Measurements from ENCODE around the gene GCGR. TPM values are rescaled to one million over a fixed set of nuclear protein-coding genes. Genes with fewer than 3 reads are reported as not detected.

The GCGR gene
- total and polyA plus RNA-seq, 10 donors = 0.06 to 0.37 (median 0.14) TPM; not detected in 6

GRCh38 chr17:81858170-81858966 lies 54.4 kb downstream of the GCGR start:
- no peaks in the 10 kb centered on the region for H3K27me3 ChIP-seq (replicated peaks in 1 of 7)
- no peak for DNase-seq
- intact Hi-C loops (cut with DNase I; ENCODE audit: low total_unique reads) = no loop called here
- peak overlapping the region; percentile 78 to 99 (median 92) for H3K4me3 ChIP-seq
- WGBS, 5 donors = 51 to 76% (median 65%) methylated on average over 27 to 30 of the region's 30 CpGs
- peaks cover 3 to 65% (median 44%) of the 10 kb centered on the region in 6 donors for H3K36me3 ChIP-seq
- H3K9me3 ChIP-seq = no peaks in the 10 kb centered on the region
- peak overlapping the region in 7 of 8 donors; percentile 10 to 98 (median 96) for H3K27ac ChIP-seq
- peak; percentile 40 to 56 (median 47) for TF ChIP-seq POLR2AphosphoS5 (IDR thresholded peaks at IDR 0.05)
- TF ChIP-seq CTCF (IDR thresholded peaks at IDR 0.05 in 8 of 11, conservative IDR thresholded peaks at IDR 0.05 in 3 of 11) = no peak
- no peak for TF ChIP-seq POLR2A (IDR thresholded peaks at IDR 0.05)
- peaks cover 34 to 90% (median 79%) of the 10 kb centered on the region in 6 donors for H3K4me1 ChIP-seq

- Histone ChIP-seq H3K36me3 (peaks cover 2 to 64% (median 36%) of the 10 kb centered on the region in 6 donors), H3K4me3 (peak overlapping the region; percentile 78 to 99 (median 92)), H3K4me1 (peaks cover 34 to 90% (median 80%) of the 10 kb centered on the region in 6 donors), H3K27me3 (replicated peaks in 1 of 7) (no peaks in the 10 kb centered on the region), H3K9me3 (no peaks in the 10 kb centered on the region), H3K27ac (peak overlapping the region; percentile 91 to 98 (median 96))
- 43 to 54% (median 51%) methylated on average over 22 to 23 of the region's 23 CpGs for WGBS, 5 donors
- TF ChIP-seq POLR2AphosphoS5 (IDR thresholded peaks at IDR 0.05) = peak; percentile 25 to 80 (median 64)
- TF ChIP-seq CTCF (IDR thresholded peaks at IDR 0.05 in 8 of 11, conservative IDR thresholded peaks at IDR 0.05 in 3 of 11) = no peak
- no peak for DNase-seq
- intact Hi-C loops (cut with DNase I; ENCODE audit: low total_unique reads) = no loop called here
These were observed 55.3 kb downstream of the GCGR start for GRCh38 chr17:81858967-81859905.

GRCh38 chr17:81859906-81860755 lies 56.2 kb downstream of the GCGR start, which contains the start of gene P4HB:
TSS of gene P4HB (minus strand) at chr17:81860535. CDS start at chr17:81860471, 64 bp downstream.
- peak; percentile 98 for DNase-seq
- TF ChIP-seq POLR2AphosphoS5 (IDR thresholded peaks at IDR 0.05) (peak; percentile 85 to 90 (median 87)), CTCF (IDR thresholded peaks at IDR 0.05 in 8 of 11, conservative IDR thresholded peaks at IDR 0.05 in 3 of 11) (no peak), POLR2A (IDR thresholded peaks at IDR 0.05) (peak in 2 of 3 donors; percentile 63 to 72)
- H3K9me3 ChIP-seq = no peaks in the 10 kb centered on the region
- H3K4me3 ChIP-seq = peak within 1 kb of the TSS; percentile 78 to 99 (median 92)
- WGBS, 5 donors = 0 to 1% (median 0%) methylated on average over 32 to 95 of the region's 95 CpGs
- peaks cover 0 to 55% (median 27%) of the 10 kb centered on the region in 6 donors for H3K36me3 ChIP-seq
- H3K4me1 ChIP-seq = peaks cover 31 to 90% (median 74%) of the 10 kb centered on the region in 6 donors
- intact Hi-C loops (cut with DNase I; ENCODE audit: low total_unique reads) = no loop called here
- no peaks in the 10 kb centered on the region for H3K27me3 ChIP-seq (replicated peaks in 1 of 7)
- H3K27ac ChIP-seq = peak within 1 kb of the TSS; percentile 95 to 98 (median 97)
